GM11168 (cell line): ENCODE results near the gene SELENOK.

Source experiments
- in situ Hi-C: fragments of 300-500 bp; cut with MboI; formaldehyde crosslinking; loops from one replicate; pipeline ENCODE4 v1.12.0; 2022; ENCODE audit warnings: low sequenced_read_pairs; ENCODE audit not compliant: unreplicated experiment

The SELENOK gene

GRCh38 chr3:53885239-53885638, 6.4 kb downstream of the SELENOK start:
- in situ Hi-C loops, result no loop called here

- in situ Hi-C loops, result no loop called here
These were observed 7.0 kb downstream of the SELENOK start for GRCh38 chr3:53884623-53885022.

GRCh38 chr3:53883008-53883407, 8.7 kb downstream of the SELENOK start:
- in situ Hi-C loops, result no loop called here

- in situ Hi-C loops, result no loop called here
These were observed 9.7 kb downstream of the SELENOK start, which contains the start of gene ACTR8 for GRCh38 chr3:53881691-53882593. ACTR8 (minus strand) TSS chr3:53882152; CDS start chr3:53882101, 51 bp downstream.

GRCh38 chr3:53880396-53881345, 11.0 kb downstream of the SELENOK start:
- in situ Hi-C loops, result no loop called here

GRCh38 chr3:53865732-53866499, 25.7 kb downstream of the SELENOK start:
- in situ Hi-C loops, result no loop called here

GRCh38 chr3:53863145-53863544, 28.5 kb downstream of the SELENOK start:
- in situ Hi-C loops, result no loop called here

GRCh38 chr3:53862241-53862640, 29.4 kb downstream of the SELENOK start:
- in situ Hi-C loops, result no loop called here

GRCh38 chr3:53860196-53860595, 31.5 kb downstream of the SELENOK start:
- in situ Hi-C loops, result no loop called here

- in situ Hi-C loops, result no loop called here
These were observed 32.5 kb downstream of the SELENOK start for GRCh38 chr3:53859178-53859577.

- in situ Hi-C loops, result no loop called here
These were observed 33.4 kb downstream of the SELENOK start for GRCh38 chr3:53858096-53858741.

- in situ Hi-C loops, result no loop called here
These were observed 34.7 kb downstream of the SELENOK start for GRCh38 chr3:53856964-53857363.

- in situ Hi-C loops, result no loop called here
These were observed 40.8 kb downstream of the SELENOK start for GRCh38 chr3:53850895-53851294.

- in situ Hi-C loops, result no loop called here
These were observed 41.7 kb downstream of the SELENOK start for GRCh38 chr3:53849916-53850315.

- in situ Hi-C loops, result no loop called here
These were observed 44.9 kb downstream of the SELENOK start for GRCh38 chr3:53846851-53847155.

GRCh38 chr3:53846134-53846850, 45.4 kb downstream of the SELENOK start, which contains the start of the genes CHDH and IL17RB:
CHDH (minus strand) TSS chr3:53846419; CDS start chr3:53824008, 22,411 bp downstream.
IL17RB (plus strand) TSS chr3:53846568; CDS start chr3:53846589, 21 bp downstream.
- in situ Hi-C loops, result no loop called here

GRCh38 chr3:53845881-53846133, 45.9 kb downstream of the SELENOK start:
- in situ Hi-C loops, result no loop called here

- in situ Hi-C loops, result no loop called here
These were observed 46.4 kb downstream of the SELENOK start for GRCh38 chr3:53845103-53845880.
